Endothelial cell of umbilical vein (primary cell): Measurements from ENCODE around the gene PPIL6. TPM values are rescaled to one million over a fixed set of nuclear protein-coding genes. Genes with fewer than 3 reads are reported as not detected.

Source experiments
- BruUV-seq: library from RNA; stranded (reverse); fragments of 400-500 nt; replicated peaks from 2 replicates; lab custom pipeline; 2021; lab: Mats Ljungman, UMichigan
- CTCF ChIA-PET: fragments of 300-600, 350-600 bp; sonication (Branson Sonifier 250); formaldehyde crosslinking; loops from one replicate; lab custom pipeline; 2021; ENCODE audit warnings: antibody characterized with exemption, inconsistent platforms; lab: Charles Lee
- POLR2A ChIA-PET: fragments of 300-600, 350-600 bp; sonication (Branson Sonifier 250); formaldehyde crosslinking; loops from one replicate; lab custom pipeline; 2021; ENCODE audit warnings: antibody characterized with exemption, inconsistent platforms; lab: Charles Lee
- DNase-seq: peaks from one replicate; pipeline ENCODE4 v3.0.0-alpha.2; 2011; ENCODE audit warnings: low read depth, low spot score
- FAIRE-seq: peaks from 2 replicates; lab custom pipeline; 2011; peaks lifted over from hg19 to GRCh38; lab: Jason Lieb, UNC
- H2AFZ ChIP-seq: 2 replicates; pipeline ENCODE4 v1.6.0; 2012; ENCODE audit warnings: low read depth, low read length, control low read depth, inconsistent platforms
- H3K27ac ChIP-seq: 2 replicates; pipeline ENCODE4 v1.5.1; 2011; ENCODE audit warnings: low read depth, mild to moderate bottlenecking, control low read depth, low read length, moderate library complexity; ENCODE audit not compliant: insufficient read depth
- H3K27me3 ChIP-seq, 2 experiments: 2 replicates each; pipeline versions ENCODE4 v1.6.0 to v1.6.1; 2011; ENCODE audit warnings: low read length in 2 of 2, mixed read lengths in 1 of 2; ENCODE audit not compliant: control insufficient read depth in 2 of 2, insufficient read depth in 2 of 2
- H3K36me3 ChIP-seq, 2 experiments: 2 replicates in 1 of 2; 3 replicates in 1 of 2; pipeline ENCODE4 v1.5.1; 2011; ENCODE audit warnings: low read length in 2 of 2, mild to moderate bottlenecking in 1 of 2, moderate library complexity in 1 of 2; ENCODE audit not compliant: control insufficient read depth in 2 of 2, insufficient read depth in 2 of 2; ENCODE audit errors: extremely low read depth in 1 of 2
- H3K4me1 ChIP-seq: 3 replicates; pipeline ENCODE4 v1.5.1; 2011; ENCODE audit warnings: mild to moderate bottlenecking, low read length; ENCODE audit not compliant: control insufficient read depth, insufficient read depth; ENCODE audit errors: extremely low read depth
- H3K4me2 ChIP-seq: 2 replicates; pipeline ENCODE4 v1.6.1; 2011; ENCODE audit warnings: low read length, control low read depth, mixed read lengths; ENCODE audit not compliant: insufficient read depth
- H3K4me3 ChIP-seq, 3 experiments: fragments of 200-600 bp in 1 of 3; sonication (generic), shearing (Covaris generic) in 1 of 3; replicated peaks in 1 of 3; 2 replicates each; pipeline ENCODE4 v1.5.1; 2011 to 2016; ENCODE audit warnings: control low read depth in 3 of 3, low read length in 3 of 3, mild to moderate bottlenecking in 2 of 3, inconsistent platforms in 1 of 3, low read depth in 1 of 3, moderate library complexity in 1 of 3; ENCODE audit not compliant: insufficient read depth in 1 of 3
- H3K79me2 ChIP-seq: 2 replicates; pipeline ENCODE4 v1.6.0; 2012; ENCODE audit warnings: low read length, inconsistent platforms; ENCODE audit not compliant: control insufficient read depth, insufficient read depth
- H3K9ac ChIP-seq: replicated peaks from 2 replicates; pipeline ENCODE3; 2011; ENCODE audit warnings: low read length, control low read depth; ENCODE audit not compliant: insufficient read depth; ENCODE audit errors: extremely low read depth
- H3K9me1 ChIP-seq: replicated peaks from 3 replicates; pipeline ENCODE4 v1.6.0; 2011; ENCODE audit warnings: mild to moderate bottlenecking, low read length; ENCODE audit not compliant: control insufficient read depth, insufficient read depth; ENCODE audit errors: extremely low read depth
- H3K9me3 ChIP-seq: replicated peaks from 2 replicates; pipeline ENCODE4 v1.5.1; 2012; ENCODE audit warnings: low read length, inconsistent platforms; ENCODE audit not compliant: control insufficient read depth, insufficient read depth
- H4K20me1 ChIP-seq: replicated peaks from 2 replicates; pipeline ENCODE3; 2011; ENCODE audit warnings: mild to moderate bottlenecking, low read length; ENCODE audit not compliant: control insufficient read depth, insufficient read depth; ENCODE audit errors: extremely low read depth
- EZH2 ChIP-seq: IDR thresholded peaks from 2 replicates; pipeline ENCODE4 v1.6.1; 2012; ENCODE audit warnings: borderline replicate concordance, low read depth, mild to moderate bottlenecking, moderate library complexity, low read length, inconsistent platforms; ENCODE audit not compliant: severe bottlenecking
- FOS ChIP-seq: IDR thresholded peaks from 2 replicates; pipeline ENCODE4 v1.6.1; 2011; ENCODE audit warnings: mild to moderate bottlenecking, low read length, moderate library complexity, borderline replicate concordance; ENCODE audit not compliant: insufficient read depth
- GATA2 ChIP-seq: IDR thresholded peaks from 2 replicates; pipeline ENCODE4 v1.7.0; 2011; ENCODE audit warnings: low read depth, mild to moderate bottlenecking, moderate library complexity, mixed read lengths, low read length; ENCODE audit not compliant: insufficient read length, insufficient read depth
- JUN ChIP-seq: IDR thresholded peaks from 2 replicates; pipeline ENCODE4 v1.6.1; 2011; ENCODE audit warnings: borderline replicate concordance, low read depth; ENCODE audit not compliant: insufficient read length, insufficient read depth
- MAX ChIP-seq: IDR thresholded peaks from 2 replicates; pipeline ENCODE4 v1.6.1; 2011; ENCODE audit not compliant: insufficient read depth, insufficient read length
- MYC ChIP-seq: IDR thresholded peaks from one replicate; pipeline ENCODE4 v1.6.1; 2011; ENCODE audit warnings: mild to moderate bottlenecking, low read depth, low read length
- POLR2A ChIP-seq: IDR thresholded peaks from 2 replicates; pipeline ENCODE4 v1.6.1; 2012; ENCODE audit warnings: low read depth, mild to moderate bottlenecking, control low read depth, low read length
- POLR2AphosphoS5 ChIP-seq: IDR thresholded peaks from 2 replicates; pipeline ENCODE4 v1.6.1; 2012; ENCODE audit warnings: low read depth, mild to moderate bottlenecking, control low read depth, low read length, moderate library complexity; ENCODE audit not compliant: insufficient read depth
- dilution Hi-C: fragments of 300-500 bp; cut with MboI; formaldehyde crosslinking; loops from one replicate; pipeline ENCODE4 v1.15.0; 2019; ENCODE audit warnings: low sequenced_read_pairs; ENCODE audit not compliant: extremely low pct_ligation_motif_present
- intact Hi-C: fragments of 100-400 bp; cut with micrococcal nuclease; formaldehyde crosslinking; loops from one replicate; pipeline ENCODE4 v1.10.0; 2022
- polyA plus RNA-seq, 4 experiments: library from polyadenylated mRNA; depleted of rRNA in 3 of 4; stranded (reverse) in 3 of 4; unstranded in 1 of 4; fragments of >200 nt; gene quantifications; 2 replicates each; pipeline versions ENCODE4 v1.2.1 to v1.2.3, GENCODE V29; 2011 to 2012; ENCODE audit warnings: missing spikeins in 1 of 4
- total RNA-seq: library from RNA; stranded (reverse); gene quantifications from 2 replicates; pipeline ENCODE4 v1.2.3, GENCODE V29; 2021
- TF ChIP-seq, protein P1 (sequence below), 2 donors: IDR thresholded peaks; 1 replicate in 1 of 2; 2 replicates in 1 of 2; pipeline ENCODE4 v1.5.1; 2011; ENCODE audit warnings: low read length in 2 of 2, mild to moderate bottlenecking in 2 of 2, moderate library complexity in 2 of 2, control low read depth in 1 of 2, inconsistent platforms in 1 of 2, low read depth in 1 of 2; ENCODE audit not compliant: insufficient read depth in 1 of 2; ENCODE audit errors: extremely low read depth in 1 of 2

Gene PPIL6
- total and polyA plus RNA-seq, 2 donors (not counting 3 experiments of a cell fraction or from before 2014, with no cell fraction given): 0.11 to 0.33 TPM

GRCh38 chr6:109345986-109346385 lies 94.4 kb downstream of the PPIL6 start:
- H3K79me2 ChIP-seq: no peaks in the 10 kb centered on the region
- no peak overlapping the region for H3K27ac ChIP-seq
- TF ChIP-seq JUN (no peak), EZH2 (no peak), MYC (no peak), POLR2AphosphoS5 (no peak), FOS (no peak), GATA2 (no peak), MAX (no peak), POLR2A (no peak)
- TF ChIP-seq, protein P1, sequence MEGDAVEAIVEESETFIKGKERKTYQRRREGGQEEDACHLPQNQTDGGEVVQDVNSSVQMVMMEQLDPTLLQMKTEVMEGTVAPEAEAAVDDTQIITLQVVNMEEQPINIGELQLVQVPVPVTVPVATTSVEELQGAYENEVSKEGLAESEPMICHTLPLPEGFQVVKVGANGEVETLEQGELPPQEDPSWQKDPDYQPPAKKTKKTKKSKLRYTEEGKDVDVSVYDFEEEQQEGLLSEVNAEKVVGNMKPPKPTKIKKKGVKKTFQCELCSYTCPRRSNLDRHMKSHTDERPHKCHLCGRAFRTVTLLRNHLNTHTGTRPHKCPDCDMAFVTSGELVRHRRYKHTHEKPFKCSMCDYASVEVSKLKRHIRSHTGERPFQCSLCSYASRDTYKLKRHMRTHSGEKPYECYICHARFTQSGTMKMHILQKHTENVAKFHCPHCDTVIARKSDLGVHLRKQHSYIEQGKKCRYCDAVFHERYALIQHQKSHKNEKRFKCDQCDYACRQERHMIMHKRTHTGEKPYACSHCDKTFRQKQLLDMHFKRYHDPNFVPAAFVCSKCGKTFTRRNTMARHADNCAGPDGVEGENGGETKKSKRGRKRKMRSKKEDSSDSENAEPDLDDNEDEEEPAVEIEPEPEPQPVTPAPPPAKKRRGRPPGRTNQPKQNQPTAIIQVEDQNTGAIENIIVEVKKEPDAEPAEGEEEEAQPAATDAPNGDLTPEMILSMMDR (IDR thresholded peaks at IDR 0.05; ENCODE audit: extremely low read depth in 1 of 2, insufficient read depth in 1 of 2, low read depth in 1 of 2, low read length in 2 of 2): no peak
- H3K36me3 ChIP-seq: no peaks in the 10 kb centered on the region
- no peaks in the 10 kb centered on the region for H3K9me3 ChIP-seq
- CTCF ChIA-PET: no interaction called here
- DNase-seq: no peak
- POLR2A ChIA-PET: no interaction called here
- H3K4me1 ChIP-seq: no peaks in the 10 kb centered on the region
- dilution Hi-C loops (no loop called here), intact Hi-C loops (no loop called here)
- H3K27me3 ChIP-seq: no peaks in the 10 kb centered on the region
- H3K4me2 ChIP-seq: no peak overlapping the region
- no peak overlapping the region for H3K9ac ChIP-seq
- no TSS peak for BruUV-seq
- no peaks in the 10 kb centered on the region for H4K20me1 ChIP-seq
- H2AFZ ChIP-seq: no peak overlapping the region
- H3K9me1 ChIP-seq: no peaks in the 10 kb centered on the region
- H3K4me3 ChIP-seq: no peak overlapping the region
- FAIRE-seq: no peak
